ENCODE measurements around the gene FBXL20. TPM values are rescaled to one million over a fixed set of nuclear protein-coding genes. Genes with fewer than 3 reads are reported as not detected.
"Not testable (repeated sequence)": the region's sequence is repeated elsewhere in the genome, so short reads cannot be mapped to it uniquely, and the experiment has no call there.

Gene FBXL20
- 10 to 100 TPM; 14.2 to 15.4 TPM for total RNA-seq

- intact Hi-C loops (cut with micrococcal nuclease), result loop anchor here (1.0 to 10.0 kb wide), 8 partner anchors 60 to 701 kb away; partner anchors contain the start of genes CDK12, LASP1, LRRC3C and ORMDL3
- no peaks in the 10 kb centered on the region for H3K9me3 Mint-ChIP-seq
- H3K27ac Mint-ChIP-seq, result peak within 1 kb of the TSS; percentile 90
- peak within 1 kb of the TSS; percentile 91 for H3K4me3 Mint-ChIP-seq
- CTCF ChIA-PET, result no interaction called here
- no peaks in the 10 kb centered on the region for H3K27me3 Mint-ChIP-seq (ENCODE audit: low read depth)
- H3K36me3 Mint-ChIP-seq (ENCODE audit: low read depth), result peaks cover 6% of the 10 kb centered on the region
- H3K4me1 Mint-ChIP-seq (ENCODE audit: low read depth), result peaks cover 61% of the 10 kb centered on the region
- DNase-seq, result peak; percentile 96
Measured at GRCh38 chr17:39401412-39402243, at the start of gene FBXL20. Gene FBXL20 (minus strand): TSS chr17:39401626. CDS start chr17:39401402, 224 bp downstream.

GRCh38 chr17:39450847-39451581 is 49.6 kb upstream of the FBXL20 start, which contains the start of gene MED1:
Gene MED1 (minus strand): TSS chr17:39451263. CDS start chr17:39451062, 201 bp downstream.
- intact Hi-C loops (cut with micrococcal nuclease), result loop anchor here (1.0 kb wide), 2 partner anchors 10 to 47 kb away; partner anchors contain the start of gene CDK12
- Mint-ChIP-seq H3K4me3 (peak within 1 kb of the TSS; percentile 95), H3K27me3 (ENCODE audit: low read depth) (no peaks in the 10 kb centered on the region), H3K9me3 (no peaks in the 10 kb centered on the region), H3K36me3 (ENCODE audit: low read depth) (peaks cover 15% of the 10 kb centered on the region), H3K4me1 (ENCODE audit: low read depth) (peaks cover 42% of the 10 kb centered on the region), H3K27ac (peak within 1 kb of the TSS; percentile 95)
- CTCF ChIA-PET, result interaction anchor here (0.6 to 1.6 kb wide), 4 partner anchors 9 to 472 kb away, joined by 3 to 6 read pairs (median 4); no protein-coding TSS in a partner anchor
- peak; percentile 96 for DNase-seq

GRCh38 chr17:39450051-39450450 is 48.6 kb upstream of the FBXL20 start:
- intact Hi-C loops (cut with micrococcal nuclease), result no loop called here
- Mint-ChIP-seq H3K4me1 (ENCODE audit: low read depth) (peaks cover 42% of the 10 kb centered on the region), H3K27ac (peak overlapping the region; percentile 95), H3K4me3 (peak overlapping the region; percentile 95), H3K9me3 (no peaks in the 10 kb centered on the region), H3K27me3 (ENCODE audit: low read depth) (no peaks in the 10 kb centered on the region), H3K36me3 (ENCODE audit: low read depth) (peaks cover 17% of the 10 kb centered on the region)
- DNase-seq, result no peak
- CTCF ChIA-PET, result no interaction called here

- intact Hi-C loops (cut with micrococcal nuclease), result no loop called here
- no peak overlapping the region for H3K27ac Mint-ChIP-seq
- CTCF ChIA-PET, result interaction anchor here (0.6 kb wide), 1 partner anchor 26 kb away, joined by 3 read pairs; no protein-coding TSS in a partner anchor
Measured at GRCh38 chr17:39447561-39447960, 46.1 kb upstream of the FBXL20 start.

GRCh38 chr17:39443326-39443725 is 41.9 kb upstream of the FBXL20 start:
- CTCF ChIA-PET, result no interaction called here
- no peaks in the 10 kb centered on the region for H3K27me3 Mint-ChIP-seq (ENCODE audit: low read depth)
- no peak overlapping the region for H3K4me3 Mint-ChIP-seq
- intact Hi-C loops (cut with micrococcal nuclease), result no loop called here
- H3K36me3 Mint-ChIP-seq (ENCODE audit: low read depth), result peaks cover 42% of the 10 kb centered on the region
- no peaks in the 10 kb centered on the region for H3K9me3 Mint-ChIP-seq
- no peak for DNase-seq
- H3K27ac Mint-ChIP-seq, result no peak overlapping the region
- peaks cover 12% of the 10 kb centered on the region for H3K4me1 Mint-ChIP-seq (ENCODE audit: low read depth)

More at GRCh38 chr17:39447561-39447960, 46.1 kb upstream of the FBXL20 start:
- Mint-ChIP-seq H3K36me3 (ENCODE audit: low read depth) (peaks cover 27% of the 10 kb centered on the region), H3K9me3 (no peaks in the 10 kb centered on the region), H3K27me3 (ENCODE audit: low read depth) (no peaks in the 10 kb centered on the region), H3K4me3 (no peak overlapping the region), H3K4me1 (ENCODE audit: low read depth) (peaks cover 35% of the 10 kb centered on the region)
- no peak for DNase-seq

- H3K4me1 Mint-ChIP-seq (ENCODE audit: low read depth); H3K9me3 Mint-ChIP-seq; DNase-seq; H3K27me3 Mint-ChIP-seq (ENCODE audit: low read depth); H3K27ac Mint-ChIP-seq; H3K4me3 Mint-ChIP-seq; intact Hi-C loops (cut with micrococcal nuclease): not testable (repeated sequence)
- CTCF ChIA-PET, result interaction anchor here (0.7 kb wide), 1 partner anchor 240 kb away, joined by 3 read pairs; no protein-coding TSS in a partner anchor
- peaks cover 34% of the 10 kb centered on the region for H3K36me3 Mint-ChIP-seq (ENCODE audit: low read depth)
Measured at GRCh38 chr17:39439868-39440267, 38.4 kb upstream of the FBXL20 start.

- Mint-ChIP-seq H3K9me3 (no peaks in the 10 kb centered on the region), H3K4me1 (ENCODE audit: low read depth) (no peaks in the 10 kb centered on the region), H3K36me3 (ENCODE audit: low read depth) (peaks cover 18% of the 10 kb centered on the region), H3K27me3 (ENCODE audit: low read depth) (no peaks in the 10 kb centered on the region), H3K4me3 (no peak overlapping the region), H3K27ac (no peak overlapping the region)
- DNase-seq, result no peak
- CTCF ChIA-PET, result interaction anchor here (0.6 kb wide), 1 partner anchor 164 kb away, joined by 3 read pairs; no protein-coding TSS in a partner anchor
- intact Hi-C loops (cut with micrococcal nuclease), result no loop called here
Measured at GRCh38 chr17:39429600-39429999, 28.2 kb upstream of the FBXL20 start.

- Mint-ChIP-seq H3K27ac (no peak overlapping the region), H3K36me3 (ENCODE audit: low read depth) (peaks cover 23% of the 10 kb centered on the region), H3K4me3 (no peak overlapping the region), H3K27me3 (ENCODE audit: low read depth) (no peaks in the 10 kb centered on the region), H3K4me1 (ENCODE audit: low read depth) (no peaks in the 10 kb centered on the region), H3K9me3 (no peaks in the 10 kb centered on the region)
- intact Hi-C loops (cut with micrococcal nuclease), result no loop called here
- no peak for DNase-seq
- CTCF ChIA-PET, result no interaction called here
Measured at GRCh38 chr17:39416141-39416540, 14.7 kb upstream of the FBXL20 start.

GRCh38 chr17:39410279-39410678 is 8.9 kb upstream of the FBXL20 start:
- CTCF ChIA-PET, result interaction anchor here (1.0 kb wide), 1 partner anchor 18 kb away, joined by 3 read pairs; no protein-coding TSS in a partner anchor
- peaks cover 14% of the 10 kb centered on the region for H3K4me1 Mint-ChIP-seq (ENCODE audit: low read depth)
- no peak overlapping the region for H3K27ac Mint-ChIP-seq
- H3K27me3 Mint-ChIP-seq (ENCODE audit: low read depth), result no peaks in the 10 kb centered on the region
- DNase-seq, result no peak
- peaks cover 42% of the 10 kb centered on the region for H3K36me3 Mint-ChIP-seq (ENCODE audit: low read depth)
- intact Hi-C loops (cut with micrococcal nuclease), result no loop called here
- no peaks in the 10 kb centered on the region for H3K9me3 Mint-ChIP-seq
- no peak overlapping the region for H3K4me3 Mint-ChIP-seq

GRCh38 chr17:39408360-39408759 is 6.9 kb upstream of the FBXL20 start:
- Mint-ChIP-seq H3K4me3 (no peak overlapping the region), H3K9me3 (no peaks in the 10 kb centered on the region), H3K4me1 (ENCODE audit: low read depth) (peaks cover 32% of the 10 kb centered on the region), H3K27ac (no peak overlapping the region), H3K27me3 (ENCODE audit: low read depth) (no peaks in the 10 kb centered on the region), H3K36me3 (ENCODE audit: low read depth) (peaks cover 33% of the 10 kb centered on the region)
- intact Hi-C loops (cut with micrococcal nuclease), result loop anchor here (10.0 kb wide), 2 partner anchors 516 to 534 kb away; partner anchors contain the start of genes LASP1, LRRC3C and ORMDL3
- CTCF ChIA-PET, result interaction anchor here (0.6 kb wide), 1 partner anchor 122 kb away, joined by 3 read pairs; no protein-coding TSS in a partner anchor
- no peak for DNase-seq

GRCh38 chr17:39406951-39407350 is 5.5 kb upstream of the FBXL20 start:
- DNase-seq, result no peak
- CTCF ChIA-PET, result no interaction called here
- H3K27ac Mint-ChIP-seq, result no peak overlapping the region
- H3K4me1 Mint-ChIP-seq (ENCODE audit: low read depth), result peaks cover 41% of the 10 kb centered on the region
- intact Hi-C loops (cut with micrococcal nuclease), result loop anchor here (10.0 kb wide), 2 partner anchors 518 to 532 kb away; partner anchors contain the start of genes LASP1, LRRC3C and ORMDL3
- H3K27me3 Mint-ChIP-seq (ENCODE audit: low read depth), result no peaks in the 10 kb centered on the region
- no peak overlapping the region for H3K4me3 Mint-ChIP-seq
- H3K36me3 Mint-ChIP-seq (ENCODE audit: low read depth), result peaks cover 34% of the 10 kb centered on the region
- no peaks in the 10 kb centered on the region for H3K9me3 Mint-ChIP-seq

- no peak for DNase-seq
- Mint-ChIP-seq H3K9me3 (no peaks in the 10 kb centered on the region), H3K27me3 (ENCODE audit: low read depth) (no peaks in the 10 kb centered on the region), H3K4me3 (no peak overlapping the region), H3K36me3 (ENCODE audit: low read depth) (peaks cover 31% of the 10 kb centered on the region), H3K4me1 (ENCODE audit: low read depth) (peaks cover 45% of the 10 kb centered on the region), H3K27ac (peak overlapping the region; percentile 95)
- CTCF ChIA-PET, result interaction anchor here (0.6 kb wide), 3 partner anchors 26 to 489 kb away, joined by 3 to 7 read pairs (median 5); no protein-coding TSS in a partner anchor
- intact Hi-C loops (cut with micrococcal nuclease), result loop anchor here (10.0 kb wide), 2 partner anchors 519 to 531 kb away; partner anchors contain the start of genes LASP1, LRRC3C and ORMDL3
Measured at GRCh38 chr17:39405436-39405835, 4.0 kb upstream of the FBXL20 start.

Data from activated naive CD4-positive, alpha-beta T cell treated with anti-CD3 and anti-CD28 coated beads for 36 hours (primary cell).